ENCODE results near the gene PDCD4. TPM values are rescaled to one million over a fixed set of nuclear protein-coding genes. Genes with fewer than 3 reads are reported as not detected.

The PDCD4 gene
- total and polyA plus RNA-seq, 2 of the 4 experiments (the other 2 are of a cell fraction) = 10.9 to 49.7 TPM

DNA sequence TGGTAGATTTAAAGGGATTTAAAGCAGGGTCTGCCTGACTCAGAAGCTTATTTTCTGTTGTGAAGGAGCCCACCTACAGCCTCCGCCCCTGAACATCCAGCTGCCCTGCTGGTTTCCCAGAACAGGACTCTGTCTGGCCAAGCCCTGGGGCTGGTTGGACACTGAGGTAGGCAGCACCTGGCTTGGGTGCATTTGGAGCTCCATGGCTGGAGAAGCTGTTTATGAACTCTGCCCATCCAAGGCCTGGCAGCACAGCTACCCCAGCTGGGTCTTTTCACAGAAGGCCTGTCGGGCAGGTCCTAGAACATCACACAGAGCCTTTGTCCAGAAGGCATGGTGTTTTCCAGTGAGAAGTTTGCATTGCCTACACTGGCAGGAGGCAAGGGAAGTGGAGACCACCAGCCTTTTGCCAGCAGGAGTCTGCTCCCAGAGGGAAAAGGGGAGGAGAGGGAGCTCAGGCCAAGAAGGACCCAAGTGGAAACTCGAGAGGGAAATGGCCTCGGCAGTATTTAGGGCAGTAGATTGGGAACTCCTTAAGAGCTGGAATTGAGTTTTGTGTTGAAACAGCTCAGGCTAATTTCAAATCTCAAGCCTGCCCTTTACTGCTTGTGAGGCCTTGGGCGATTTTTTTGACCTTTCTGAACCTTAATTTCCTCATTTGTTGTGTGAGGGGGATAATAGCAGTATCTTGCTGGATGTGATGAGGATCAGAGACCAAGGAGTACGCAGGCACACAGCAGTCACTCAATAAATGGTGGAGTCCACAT lies 12.3 kb upstream of the PDCD4 start:
- no peak overlapping the region for H4K91ac ChIP-seq (ENCODE audit: insufficient read depth, low read depth, low read length)
- H4K8ac ChIP-seq (ENCODE audit: low read depth in 2 of 2, low read length in 2 of 2) = 0 out of 4 replicates have a peak overlapping the region, but pooled peaks of 1 of the 2 experiments have one; percentile 13
- WGBS, 2 experiments (ENCODE audit: extremely low coverage in 2 of 2, insufficient read length in 1 of 2) = 100% methylated on average over 1 of the region's 6 CpGs; no CpG with 5 or more reads in 1 of the 2 experiments
- H3K27ac ChIP-seq (ENCODE audit: insufficient read depth, low read length) = peak overlapping the region; percentile 71; the same call in 1 of the 2 replicates
- H2AK5ac ChIP-seq (ENCODE audit: low read depth, low read length) = peak overlapping the region; percentile 56; the same call in 1 of the 2 replicates
- H3K79me1 ChIP-seq (ENCODE audit: low read depth in 1 of 2, low read length in 2 of 2) = no peaks in the 10 kb centered on the region
- H3K9ac ChIP-seq (ENCODE audit: low read depth, low read length) = no peak overlapping the region
- intact Hi-C loops (cut with micrococcal nuclease) (no loop called here), in situ Hi-C loops (cut with MboI; ENCODE audit: low sequenced_read_pairs) (no loop called here), dilution Hi-C loops (cut with HindIII; ENCODE audit: low sequenced_read_pairs, unreplicated experiment) (no loop called here)
- peak overlapping the region; percentile 61 for H3K4me2 ChIP-seq (ENCODE audit: low read depth, low read length)
- no peak overlapping the region for H3K14ac ChIP-seq (replicated peaks; ENCODE audit: low read depth, low read length)
- no peak overlapping the region for H3K4ac ChIP-seq (ENCODE audit: low read depth, low read length)
- no peak overlapping the region for H3K4me3 ChIP-seq (ENCODE audit: insufficient read depth, low read depth, low read length)
- H3K18ac ChIP-seq (ENCODE audit: low read depth, low read length) = peak overlapping the region; percentile 91
- H3K4me1 ChIP-seq (ENCODE audit: control insufficient read depth, insufficient read depth, low read length) = peaks cover 19% of the 10 kb centered on the region
- H3K9me3 ChIP-seq (ENCODE audit: control insufficient read depth, insufficient read depth, low read length) = no peaks in the 10 kb centered on the region
- no peak for DNase-seq
- no peak overlapping the region for H2BK15ac ChIP-seq (ENCODE audit: low read depth, low read length)
- no peak overlapping the region for H2BK20ac ChIP-seq (ENCODE audit: low read depth, low read length)
- no TSS peak for BruUV-seq (replicated peaks)
- no peak overlapping the region for H3K23ac ChIP-seq (ENCODE audit: low read depth, low read length)
- H2BK120ac ChIP-seq (ENCODE audit: low read depth, low read length) = no peak overlapping the region
- CTCF ChIA-PET = no interaction called here
- H4K5ac ChIP-seq (ENCODE audit: low read depth, low read length) = peak overlapping the region; percentile 86
- H4K20me1 ChIP-seq (ENCODE audit: insufficient read depth, low read length) = no peaks in the 10 kb centered on the region
- H2AFZ ChIP-seq (replicated peaks; ENCODE audit: low read length, poor library complexity) = no peak overlapping the region
- POLR2A ChIA-PET (ENCODE audit: unreplicated experiment) = no interaction called here
- no peaks in the 10 kb centered on the region for H3K36me3 ChIP-seq (ENCODE audit: control insufficient read depth, insufficient read depth, low read length)
- no peak overlapping the region for H2BK5ac ChIP-seq (ENCODE audit: low read depth, low read length, poor library complexity, severe bottlenecking)
- H2AK9ac ChIP-seq (replicated peaks; ENCODE audit: low read depth, low read length, poor library complexity) = peak overlapping the region; percentile 22
- TF ChIP-seq USF2 (IDR thresholded peaks at IDR 0.05; ENCODE audit: low read depth, low read length) = no peak
- TF ChIP-seq CTCF (conservative IDR thresholded peaks at IDR 0.05; ENCODE audit: low read depth, low read length) = no peak
- TF ChIP-seq MAZ (IDR thresholded peaks at IDR 0.05; ENCODE audit: borderline replicate concordance, low read depth, low read length) = no peak
- no peak for TF ChIP-seq CHD1 (IDR thresholded peaks at IDR 0.05; ENCODE audit: low read depth, low read length)
- no peak; the same call in 1 of the 2 replicates for ATAC-seq (ENCODE audit: low read depth)
- H3K9me1 ChIP-seq (ENCODE audit: insufficient read depth, low read length) = no peaks in the 10 kb centered on the region; the same call in 1 of the 2 replicates
- no peak overlapping the region for H3K56ac ChIP-seq (ENCODE audit: extremely low read depth, insufficient read depth, low read length)
- no peaks in the 10 kb centered on the region for H3K27me3 ChIP-seq (ENCODE audit: control insufficient read depth, insufficient read depth, low read length)

Data from IMR-90 (cell line).